Stimulated activated CD8-positive, alpha-beta memory T cell treated with anti-CD3 and anti-CD28 coated beads, Interleukin-4, amount 100 ng/mL, for 48 hours (primary cell): Measurements from ENCODE around the gene LRRC45.
A peak's percentile ranks its signal among the peaks of the same experiment; 100 is the strongest.

Experiments used
- DNase-seq: peaks from one replicate; pipeline ENCODE4 v3.0.0-alpha.2; 2020

Gene LRRC45

DNA sequence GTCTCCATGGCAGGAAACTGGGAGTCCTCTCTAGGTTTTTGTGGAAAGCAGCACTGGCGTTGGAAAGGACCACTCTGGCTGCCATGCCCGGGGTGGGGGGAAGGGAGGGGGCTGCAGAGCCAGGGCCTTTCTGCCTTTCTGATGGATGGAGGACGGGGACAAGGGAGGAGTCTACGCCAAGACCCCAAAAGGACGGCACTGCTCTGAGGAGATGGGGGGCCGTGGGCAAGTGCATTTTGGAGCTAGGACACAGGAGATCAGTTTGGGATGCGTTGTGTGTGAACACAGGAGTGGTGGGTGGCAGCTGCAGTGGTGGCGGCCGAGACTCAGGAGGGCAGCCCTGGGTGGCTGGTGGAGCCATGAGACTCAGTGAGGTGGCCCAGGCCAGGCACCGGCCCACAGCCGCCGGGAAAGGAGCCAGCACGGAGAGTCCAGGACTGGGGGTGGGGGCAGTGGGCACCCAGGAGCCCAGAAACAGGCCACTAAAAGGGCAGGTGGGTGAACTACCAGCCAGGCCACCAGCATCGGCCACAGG is 2.5 kb upstream of the LRRC45 start:
- no peak for DNase-seq

DNA sequence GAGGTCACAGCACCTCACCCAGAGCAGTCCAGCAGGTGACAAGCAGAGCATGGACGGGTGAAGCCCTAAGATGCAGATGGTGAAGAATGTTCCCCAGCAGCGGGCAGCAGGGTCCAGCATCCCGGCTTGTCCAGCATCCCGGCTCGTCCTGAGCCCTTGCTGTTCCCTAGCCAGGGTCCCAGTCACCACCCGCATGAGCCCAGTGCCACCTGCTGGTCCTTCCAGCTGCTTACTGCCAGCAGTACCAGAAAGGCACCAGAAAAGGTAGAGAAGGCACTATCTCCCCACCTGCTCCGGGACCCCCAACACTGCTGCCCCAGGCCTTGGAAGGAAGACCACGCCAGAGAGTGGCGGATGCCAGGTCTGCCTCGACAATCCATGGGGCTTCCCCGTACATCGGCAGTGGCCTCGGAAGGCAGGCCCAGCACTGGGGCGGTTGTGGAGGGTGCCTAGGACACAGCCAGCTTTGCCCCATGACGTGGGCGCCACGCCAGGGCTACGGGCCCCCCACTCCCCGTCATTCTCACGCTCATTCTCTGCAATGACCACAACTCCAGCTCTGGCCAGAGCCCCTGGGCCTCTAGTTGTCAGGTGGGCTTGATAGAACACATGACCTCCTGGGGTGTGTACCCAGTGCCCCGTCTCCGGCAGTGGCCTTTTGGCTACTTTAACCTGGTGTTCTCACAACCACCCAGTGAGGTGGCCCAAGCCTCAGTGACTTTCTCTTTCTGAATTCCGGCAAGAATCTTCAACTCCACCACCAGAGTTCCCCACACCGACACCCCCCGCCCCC is 1.8 kb upstream of the LRRC45 start:
- peak; percentile 73 for DNase-seq

DNA sequence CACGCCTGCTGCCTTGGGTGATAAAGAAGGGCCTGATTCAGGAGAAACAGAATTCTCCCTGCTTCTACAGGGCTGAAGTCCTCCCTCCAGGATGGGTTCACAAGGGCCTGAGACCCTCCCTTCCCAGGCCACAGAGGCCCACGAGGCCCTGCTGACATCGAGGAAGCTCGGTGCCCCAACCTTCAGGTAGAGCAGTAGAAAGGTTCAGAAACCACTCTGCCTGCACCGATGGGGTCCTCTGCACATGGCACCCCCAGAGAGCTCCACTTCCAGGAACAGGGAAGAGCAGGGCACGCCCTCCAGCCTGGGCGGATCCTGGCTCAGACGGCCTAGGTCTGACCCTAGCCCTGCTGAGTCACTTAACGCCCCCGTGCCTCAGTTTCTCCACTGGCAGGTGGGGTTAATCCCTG is 1.2 kb upstream of the LRRC45 start:
- peak; percentile 47 for DNase-seq

DNA sequence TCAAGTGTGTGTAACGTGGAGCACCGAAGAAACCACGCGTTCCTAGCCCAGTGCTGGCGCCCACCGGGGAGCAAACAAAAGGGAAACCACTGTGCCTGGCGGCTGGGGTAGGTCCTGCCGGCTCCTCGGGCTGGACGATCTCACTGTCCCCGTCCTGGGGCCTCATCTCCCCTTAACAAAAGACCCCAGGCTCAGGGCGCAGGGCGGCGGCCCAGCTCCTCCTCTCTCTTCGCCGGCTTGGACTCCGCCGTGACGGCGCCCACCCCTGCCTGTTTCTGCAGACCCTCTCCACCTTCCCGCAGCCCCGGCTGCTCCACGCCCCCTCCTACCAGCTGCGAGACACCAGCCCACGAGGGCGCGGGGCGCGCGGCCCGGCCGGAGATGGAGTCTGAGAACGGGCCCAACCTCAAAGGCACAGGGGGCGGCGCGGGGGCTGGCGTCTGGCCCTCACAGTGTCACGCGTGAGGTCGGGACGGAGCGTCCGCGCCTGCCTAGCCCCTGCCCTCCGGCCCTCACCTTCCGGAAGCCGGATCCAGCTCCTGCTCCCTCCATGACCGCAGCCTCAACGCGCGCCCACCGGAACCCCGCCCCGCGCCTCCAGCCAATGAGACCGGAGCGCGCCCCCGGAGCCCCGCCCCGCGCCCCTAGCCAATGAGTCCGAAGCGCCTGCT is 660 bp upstream of the LRRC45 start, which contains the start of gene CENPX:
CENPX (minus strand) TSS at position 569 of the 671 bp plus-strand sequence; CDS start at position 552, 17 bp downstream.
- DNase-seq, result no peak

- peak; percentile 55 for DNase-seq
Measured at GRCh38 chr17:82023447-82024241, 539 bp downstream of the LRRC45 start.

GRCh38 chr17:82024859-82025258 is 1.8 kb downstream of the LRRC45 start:
- DNase-seq, result no peak

DNA sequence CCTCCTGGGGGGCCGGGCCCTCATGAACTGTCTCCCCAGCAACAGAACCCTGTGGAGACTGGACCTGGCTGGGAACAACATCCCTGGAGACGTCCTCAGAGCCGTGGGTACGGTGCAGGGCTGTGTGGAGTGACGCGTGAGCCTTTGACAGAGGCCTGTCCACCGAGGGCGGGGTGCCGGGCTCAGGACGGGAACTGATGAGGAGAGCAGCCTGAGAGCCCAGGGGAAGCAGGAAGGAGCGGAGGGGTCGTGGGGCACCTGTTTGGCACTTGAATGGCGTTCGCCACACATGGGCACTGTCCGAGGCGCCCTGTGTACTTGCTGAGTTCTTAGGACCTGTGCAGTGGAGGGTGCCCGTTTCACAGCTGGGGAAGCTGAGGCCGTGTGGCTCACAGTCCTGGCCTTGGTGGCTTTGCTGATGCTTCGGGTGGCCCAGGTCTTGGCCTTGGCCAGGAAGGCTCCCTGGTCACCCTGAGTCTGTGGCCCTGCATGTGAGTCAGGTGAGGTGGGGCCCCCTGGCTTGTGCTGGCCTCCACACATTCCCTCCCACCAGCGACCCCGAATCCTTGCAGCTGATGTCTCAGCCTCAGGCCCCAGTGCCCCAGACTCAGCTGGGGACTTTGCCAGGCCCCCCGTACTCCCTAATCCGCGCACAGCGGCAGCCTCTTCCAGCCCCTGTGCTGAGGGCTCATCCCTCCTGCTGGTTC is 2.4 kb downstream of the LRRC45 start:
- no peak for DNase-seq

DNA sequence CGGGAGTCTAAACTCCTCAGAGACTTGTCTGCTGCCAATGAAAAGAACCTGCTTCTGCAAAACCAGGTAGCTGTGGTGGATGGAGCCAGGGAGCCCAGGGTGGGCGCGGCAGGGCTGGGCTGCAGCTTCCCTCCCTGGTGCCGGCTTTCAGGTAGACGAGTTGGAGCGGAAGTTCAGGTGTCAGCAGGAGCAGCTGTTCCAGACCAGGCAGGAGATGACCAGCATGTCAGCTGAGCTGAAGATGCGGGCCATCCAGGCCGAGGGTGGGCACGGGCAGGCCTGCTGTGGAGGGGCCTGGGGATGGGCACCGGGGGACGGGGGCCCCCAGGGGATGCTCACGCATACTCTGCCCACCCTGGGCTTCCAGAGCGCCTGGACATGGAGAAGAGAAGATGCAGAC is 5.1 kb downstream of the LRRC45 start:
- DNase-seq, result no peak

- DNase-seq, result no peak
Measured at GRCh38 chr17:82028966-82029365, 5.9 kb downstream of the LRRC45 start.

- DNase-seq, result no peak
Measured at GRCh38 chr17:82029391-82029790, 6.3 kb downstream of the LRRC45 start.

GRCh38 chr17:82029990-82030469 is 6.9 kb downstream of the LRRC45 start:
- DNase-seq, result no peak

- peak; percentile 89 for DNase-seq
Measured at GRCh38 chr17:82030470-82031302, 7.6 kb downstream of the LRRC45 start.

GRCh38 chr17:82031303-82031884 is 8.3 kb downstream of the LRRC45 start, which contains the start of gene RAC3:
Gene RAC3, plus strand, starts transcription at chr17:82031678. Its CDS starts 84 bp downstream, at chr17:82031762.
- no peak for DNase-seq

GRCh38 chr17:82031885-82032627 is 9.0 kb downstream of the LRRC45 start:
- peak; percentile 63 for DNase-seq

DNA sequence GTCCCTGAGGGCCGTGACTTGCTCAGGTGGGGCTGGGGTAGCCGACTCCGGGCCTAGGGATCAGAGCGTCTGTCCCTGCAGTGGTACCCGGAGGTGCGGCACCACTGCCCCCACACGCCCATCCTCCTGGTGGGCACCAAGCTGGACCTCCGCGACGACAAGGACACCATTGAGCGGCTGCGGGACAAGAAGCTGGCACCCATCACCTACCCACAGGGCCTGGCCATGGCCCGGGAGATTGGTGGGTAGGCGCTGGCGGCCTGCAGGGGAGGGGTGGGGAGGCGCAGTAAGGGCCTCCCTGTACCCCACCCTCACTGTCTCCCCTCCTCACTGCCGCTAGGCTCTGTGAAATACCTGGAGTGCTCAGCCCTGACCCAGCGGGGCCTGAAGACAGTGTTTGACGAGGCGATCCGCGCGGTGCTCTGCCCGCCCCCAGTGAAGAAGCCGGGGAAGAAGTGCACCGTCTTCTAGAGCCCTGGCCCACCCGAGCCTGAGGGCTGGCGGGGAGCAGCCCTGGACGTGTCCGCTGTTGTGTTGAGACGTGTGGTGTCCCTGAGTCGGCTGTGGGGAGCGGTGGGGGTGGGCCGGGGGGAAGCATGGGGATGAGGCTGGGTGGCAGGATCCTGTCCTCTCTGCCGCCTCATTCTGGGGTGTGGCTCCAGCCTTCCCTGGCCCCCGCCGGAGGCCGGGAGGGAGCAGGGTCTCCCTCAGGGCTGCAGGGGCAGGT is 10.4 kb downstream of the LRRC45 start:
- DNase-seq, result no peak

- DNase-seq, result no peak
Measured at GRCh38 chr17:82034371-82035011, 11.4 kb downstream of the LRRC45 start.

DNA sequence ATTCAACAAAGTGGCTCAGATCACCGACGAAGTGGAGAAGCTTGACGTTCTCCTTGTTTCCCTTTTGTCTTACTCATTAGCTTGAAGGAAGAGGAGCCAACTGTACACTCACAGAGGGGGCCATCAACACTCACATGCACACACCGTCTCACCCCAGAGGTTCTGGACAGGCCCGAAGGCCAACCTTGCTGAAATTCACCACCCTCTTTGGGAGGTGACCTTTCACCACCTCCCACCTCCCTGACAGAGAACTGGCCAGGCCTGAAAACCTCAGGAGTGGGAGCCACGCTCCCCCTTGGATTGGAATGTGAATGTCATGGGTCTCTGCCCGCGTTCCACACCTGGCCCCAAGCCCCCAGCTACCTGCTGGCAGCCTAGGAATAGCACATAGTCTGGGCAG is 12.4 kb downstream of the LRRC45 start:
- no peak for DNase-seq

- DNase-seq, result no peak
Measured at GRCh38 chr17:82035956-82036633, 13.0 kb downstream of the LRRC45 start.
